Measurements from ENCODE around the gene RIC1. TPM values are rescaled to one million over a fixed set of nuclear protein-coding genes. Genes with fewer than 3 reads are reported as not detected.

The RIC1 gene
- total RNA-seq, 1 experiment from 2014 or later: 18.6 TPM

DNA sequence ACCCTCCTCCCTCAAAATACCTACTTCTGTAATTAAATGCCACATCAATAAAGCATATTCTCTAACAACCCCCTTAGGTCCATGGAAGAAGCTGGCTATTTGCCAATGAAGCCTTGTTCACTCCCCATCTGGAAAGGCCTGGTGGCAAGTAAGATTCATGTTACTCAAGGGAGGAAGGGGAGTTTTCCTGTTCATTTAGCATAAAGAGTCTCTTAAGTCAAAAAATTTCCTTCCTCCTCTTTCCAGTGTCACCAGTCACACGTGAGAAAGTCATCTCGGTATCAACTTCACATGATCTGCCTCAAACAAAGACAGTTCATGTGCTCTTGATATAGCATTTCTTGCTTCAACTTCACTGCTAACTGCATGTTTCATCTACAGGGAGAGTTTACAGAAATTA lies 32.7 kb upstream of the RIC1 start:
- Histone ChIP-seq H3K9me3 (no peaks in the 10 kb centered on the region), H3K4me3 (ENCODE audit: low read depth, low read length) (no peak overlapping the region), H3K4me1 (no peaks in the 10 kb centered on the region), H3K27me3 (replicated peaks; ENCODE audit: control insufficient read depth, insufficient read depth, low read length) (no peaks in the 10 kb centered on the region), H3K36me3 (ENCODE audit: control insufficient read depth, insufficient read depth, low read length) (no peaks in the 10 kb centered on the region)
- no peak overlapping the region for H3K4me3 Mint-ChIP-seq (ENCODE audit: unreplicated experiment)
- TF ChIP-seq CTCF (IDR thresholded peaks at IDR 0.05; ENCODE audit: insufficient read depth in 1 of 2, low read depth in 1 of 2, low read length in 1 of 2, severe bottlenecking in 1 of 2, unreplicated experiment in 1 of 2): no peak
- POLR2A ChIA-PET: no interaction called here
- CTCF ChIA-PET: no interaction called here
- no peak overlapping the region for H3K27ac Mint-ChIP-seq (ENCODE audit: unreplicated experiment)
- peaks cover 3% of the 10 kb centered on the region for H3K27me3 Mint-ChIP-seq (ENCODE audit: insufficient read depth, unreplicated experiment)
- intact Hi-C loops (cut with micrococcal nuclease; ENCODE audit: unreplicated experiment): loop anchor here (10.0 kb wide), 1 partner anchor 611 kb away; the partner anchor contains the start of gene JAK2
- no peaks in the 10 kb centered on the region for H3K4me1 Mint-ChIP-seq (ENCODE audit: low read depth, unreplicated experiment)
- H3K36me3 Mint-ChIP-seq (ENCODE audit: insufficient read depth, unreplicated experiment): no peaks in the 10 kb centered on the region
- H3K9me3 Mint-ChIP-seq (ENCODE audit: unreplicated experiment): no peaks in the 10 kb centered on the region
- DNase-seq: no peak
- BruUV-seq (replicated peaks): no TSS peak

- Mint-ChIP-seq H3K27ac (ENCODE audit: unreplicated experiment) (no peak overlapping the region), H3K27me3 (ENCODE audit: insufficient read depth, unreplicated experiment) (peaks cover 2% of the 10 kb centered on the region), H3K36me3 (ENCODE audit: insufficient read depth, unreplicated experiment) (no peaks in the 10 kb centered on the region), H3K4me1 (ENCODE audit: low read depth, unreplicated experiment) (no peaks in the 10 kb centered on the region), H3K9me3 (ENCODE audit: unreplicated experiment) (peaks cover 9% of the 10 kb centered on the region), H3K4me3 (ENCODE audit: unreplicated experiment) (peak overlapping the region; percentile 42)
- intact Hi-C loops (cut with micrococcal nuclease; ENCODE audit: unreplicated experiment): loop anchor here (10.0 kb wide), 1 partner anchor 854 kb away; no protein-coding TSS in a partner anchor
- Histone ChIP-seq H3K27me3 (replicated peaks; ENCODE audit: control insufficient read depth, insufficient read depth, low read length) (no peaks in the 10 kb centered on the region), H3K4me3 (ENCODE audit: low read depth, low read length) (no peak overlapping the region), H3K9me3 (no peaks in the 10 kb centered on the region), H3K4me1 (no peaks in the 10 kb centered on the region), H3K36me3 (ENCODE audit: control insufficient read depth, insufficient read depth, low read length) (no peaks in the 10 kb centered on the region)
- ChIA-PET CTCF (no interaction called here), POLR2A (no interaction called here)
- no peak for TF ChIP-seq CTCF (IDR thresholded peaks at IDR 0.05; ENCODE audit: insufficient read depth in 1 of 2, low read depth in 1 of 2, low read length in 1 of 2, severe bottlenecking in 1 of 2, unreplicated experiment in 1 of 2)
- DNase-seq: peak in 1 of 2 experiments; percentile 1
- BruUV-seq (replicated peaks): no TSS peak
Measured at GRCh38 chr9:5608298-5609225, 20.3 kb upstream of the RIC1 start.

- no peak overlapping the region for H3K27ac Mint-ChIP-seq (ENCODE audit: unreplicated experiment)
- Histone ChIP-seq H3K27me3 (replicated peaks; ENCODE audit: control insufficient read depth, insufficient read depth, low read length) (no peaks in the 10 kb centered on the region), H3K4me1 (no peaks in the 10 kb centered on the region), H3K36me3 (ENCODE audit: control insufficient read depth, insufficient read depth, low read length) (no peaks in the 10 kb centered on the region), H3K4me3 (ENCODE audit: low read depth, low read length) (no peak overlapping the region), H3K9me3 (no peaks in the 10 kb centered on the region)
- BruUV-seq (replicated peaks): no TSS peak
- H3K27me3 Mint-ChIP-seq (ENCODE audit: insufficient read depth, unreplicated experiment): peaks cover 2% of the 10 kb centered on the region
- H3K36me3 Mint-ChIP-seq (ENCODE audit: insufficient read depth, unreplicated experiment): no peaks in the 10 kb centered on the region
- no peak for DNase-seq
- H3K4me1 Mint-ChIP-seq (ENCODE audit: low read depth, unreplicated experiment): no peaks in the 10 kb centered on the region
- ChIA-PET CTCF (no interaction called here), POLR2A (no interaction called here)
- peaks cover 9% of the 10 kb centered on the region for H3K9me3 Mint-ChIP-seq (ENCODE audit: unreplicated experiment)
- intact Hi-C loops (cut with micrococcal nuclease; ENCODE audit: unreplicated experiment): loop anchor here (10.0 kb wide), 1 partner anchor 854 kb away; no protein-coding TSS in a partner anchor
- no peak overlapping the region for H3K4me3 Mint-ChIP-seq (ENCODE audit: unreplicated experiment)
- no peak for TF ChIP-seq CTCF (IDR thresholded peaks at IDR 0.05; ENCODE audit: insufficient read depth in 1 of 2, low read depth in 1 of 2, low read length in 1 of 2, severe bottlenecking in 1 of 2, unreplicated experiment in 1 of 2)
Measured at GRCh38 chr9:5609226-5609596, 19.7 kb upstream of the RIC1 start.

Data from Caco-2 (cell line).